ENCODE results near the gene RHOT2. TPM values are rescaled to one million over a fixed set of nuclear protein-coding genes. Genes with fewer than 3 reads are reported as not detected.

RHOT2 gene
- total RNA-seq, 1 donor: 44.0 TPM

- H3K4me3 ChIP-seq (ENCODE audit: low read depth, low read length): no peak overlapping the region
- TF ChIP-seq, protein P1, sequence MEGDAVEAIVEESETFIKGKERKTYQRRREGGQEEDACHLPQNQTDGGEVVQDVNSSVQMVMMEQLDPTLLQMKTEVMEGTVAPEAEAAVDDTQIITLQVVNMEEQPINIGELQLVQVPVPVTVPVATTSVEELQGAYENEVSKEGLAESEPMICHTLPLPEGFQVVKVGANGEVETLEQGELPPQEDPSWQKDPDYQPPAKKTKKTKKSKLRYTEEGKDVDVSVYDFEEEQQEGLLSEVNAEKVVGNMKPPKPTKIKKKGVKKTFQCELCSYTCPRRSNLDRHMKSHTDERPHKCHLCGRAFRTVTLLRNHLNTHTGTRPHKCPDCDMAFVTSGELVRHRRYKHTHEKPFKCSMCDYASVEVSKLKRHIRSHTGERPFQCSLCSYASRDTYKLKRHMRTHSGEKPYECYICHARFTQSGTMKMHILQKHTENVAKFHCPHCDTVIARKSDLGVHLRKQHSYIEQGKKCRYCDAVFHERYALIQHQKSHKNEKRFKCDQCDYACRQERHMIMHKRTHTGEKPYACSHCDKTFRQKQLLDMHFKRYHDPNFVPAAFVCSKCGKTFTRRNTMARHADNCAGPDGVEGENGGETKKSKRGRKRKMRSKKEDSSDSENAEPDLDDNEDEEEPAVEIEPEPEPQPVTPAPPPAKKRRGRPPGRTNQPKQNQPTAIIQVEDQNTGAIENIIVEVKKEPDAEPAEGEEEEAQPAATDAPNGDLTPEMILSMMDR (IDR thresholded peaks at IDR 0.05; ENCODE audit: insufficient read depth, low read depth, low read length): no peak
- DNase-seq (ENCODE audit: low read depth): no peak
Measured at GRCh38 chr16:625117-625976, 42.6 kb upstream of the RHOT2 start.

GRCh38 chr16:625977-626765, 41.8 kb upstream of the RHOT2 start:
- DNase-seq (ENCODE audit: low read depth): no peak
- H3K4me3 ChIP-seq (ENCODE audit: low read depth, low read length): no peak overlapping the region
- TF ChIP-seq, protein P1 (IDR thresholded peaks at IDR 0.05; ENCODE audit: insufficient read depth, low read depth, low read length): no peak

DNA sequence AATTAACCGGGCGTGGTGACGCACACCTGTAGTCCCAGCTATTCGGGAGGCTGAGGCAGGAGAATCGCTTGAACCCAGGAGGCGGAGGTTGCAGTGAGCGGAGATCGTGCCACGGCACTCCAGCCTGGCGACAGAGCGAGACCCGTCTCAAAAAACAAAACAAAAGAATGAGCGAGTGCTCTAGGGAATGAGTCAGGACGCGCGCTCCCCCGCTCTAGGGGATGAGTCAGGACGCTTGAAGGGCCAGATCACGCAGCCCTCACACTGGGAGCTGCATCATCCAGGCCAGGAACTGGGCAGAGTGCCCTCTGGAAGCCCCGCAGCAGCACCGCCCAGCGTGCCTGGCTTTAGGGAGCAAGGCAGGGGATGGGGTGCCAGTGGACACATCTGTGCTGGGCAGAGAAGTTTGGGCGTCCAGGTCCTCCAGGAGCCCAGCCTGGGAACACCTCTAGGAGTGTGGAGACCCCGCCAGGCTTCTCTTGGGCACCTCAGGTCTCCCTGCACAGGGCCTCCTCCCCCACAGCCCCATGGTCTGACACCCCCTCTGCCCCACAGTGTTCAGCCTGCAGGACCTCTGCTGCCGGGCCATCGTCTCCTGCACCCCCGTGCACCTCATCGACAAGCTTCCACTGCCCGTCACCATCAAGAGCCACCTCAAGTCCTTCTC, 41.0 kb upstream of the RHOT2 start:
- TF ChIP-seq, protein P1 (IDR thresholded peaks at IDR 0.05; ENCODE audit: insufficient read depth, low read depth, low read length): no peak
- no peak overlapping the region for H3K4me3 ChIP-seq (ENCODE audit: low read depth, low read length)
- DNase-seq (ENCODE audit: low read depth): peak; percentile 95

- TF ChIP-seq, protein P1 (IDR thresholded peaks at IDR 0.05; ENCODE audit: insufficient read depth, low read depth, low read length): no peak
- H3K4me3 ChIP-seq (ENCODE audit: low read depth, low read length): no peak overlapping the region
- peak; percentile 50 for DNase-seq (ENCODE audit: low read depth)
Measured at GRCh38 chr16:627454-628239, 40.3 kb upstream of the RHOT2 start.

DNA sequence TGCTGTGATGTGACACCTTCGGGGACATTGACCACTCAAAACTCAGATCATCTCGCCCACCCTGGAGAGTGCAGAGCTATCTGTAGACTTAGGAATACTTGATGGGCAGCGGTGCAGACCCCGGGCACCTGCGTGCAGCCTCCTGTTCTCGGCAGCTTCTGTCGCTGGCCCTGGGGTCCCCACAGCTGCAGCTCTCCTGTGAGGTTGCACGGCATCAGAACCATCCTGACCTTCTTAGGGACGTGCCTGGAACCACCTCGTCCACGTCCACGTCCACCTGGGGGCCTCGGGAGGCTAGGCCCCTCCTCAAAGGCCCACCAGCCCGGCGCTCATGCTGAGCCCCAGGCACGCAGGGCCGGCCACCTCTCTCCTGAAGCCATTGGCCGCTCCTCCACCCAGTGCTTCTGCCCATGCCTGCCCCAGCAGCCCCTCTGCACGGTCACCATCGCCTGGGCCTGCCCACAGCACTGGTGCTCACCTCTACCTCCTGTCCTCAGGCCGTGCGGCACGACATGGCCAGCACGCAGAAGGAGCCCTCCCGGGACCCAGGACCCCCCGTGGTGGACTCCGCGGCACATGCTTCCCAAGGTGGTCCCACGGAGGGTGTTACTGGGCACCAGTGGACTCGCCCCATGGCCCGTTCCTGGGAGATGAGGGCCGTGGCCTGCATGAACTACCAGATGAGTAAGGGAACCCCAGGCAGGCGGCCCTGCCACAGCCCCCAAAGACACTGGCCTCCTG, 39.4 kb upstream of the RHOT2 start:
- TF ChIP-seq, protein P1 (IDR thresholded peaks at IDR 0.05; ENCODE audit: insufficient read depth, low read depth, low read length): no peak
- DNase-seq (ENCODE audit: low read depth): no peak
- H3K4me3 ChIP-seq (ENCODE audit: low read depth, low read length): no peak overlapping the region
